A549 (cell line): ENCODE data around the gene CABYR. TPM values are rescaled to one million over a fixed set of nuclear protein-coding genes. Genes with fewer than 3 reads are reported as not detected.

Experiments
- ATAC-seq, 2 experiments: fragments of 200-7000 bp in 1 of 2; fragments of >200 bp in 1 of 2; cut with Nextera tagmentation in 1 of 2; cut with Tn5 transposase in 1 of 2; 3 replicates each; pipeline versions ENCODE4 v1.8.0 to v1.9.1; 2018 to 2020; ENCODE audit warnings: mild to moderate bottlenecking in 1 of 2, moderate library complexity in 1 of 2
- CTCF ChIA-PET: fragments of 300-600 bp; sonication (Branson Sonifier 250); formaldehyde crosslinking; extraction: SDS; loops from one replicate; lab custom pipeline; 2021; ENCODE audit warnings: antibody characterized with exemption, inconsistent platforms; lab: Yijun Ruan, JAX
- POLR2A ChIA-PET: fragments of 350-600 bp; formaldehyde crosslinking; extraction: SDS; loops from one replicate; lab custom pipeline; 2021; ENCODE audit warnings: antibody characterized with exemption, inconsistent platforms; lab: Yijun Ruan, JAX
- DNase-seq, 2 experiments: peaks; one replicate each; pipeline versions ENCODE4 v3.0.0 to v3.0.0-alpha.2; 2011 to 2016; ENCODE audit warnings: low read depth in 1 of 2, low spot score in 1 of 2
- FAIRE-seq: peaks from 2 replicates; lab custom pipeline; 2011; peaks lifted over from hg19 to GRCh38; lab: Jason Lieb, UNC
- H3K27ac ChIP-seq, 2 experiments: fragments of >200 bp; sonication (Bioruptor Twin); formaldehyde crosslinking; 3 replicates each; pipeline ENCODE4 v1.5.1; 2016 to 2017
- H3K4me1 ChIP-seq: fragments of >200 bp; sonication (Bioruptor Twin); formaldehyde crosslinking; 3 replicates; pipeline ENCODE4 v1.6.1; 2016
- H3K4me2 ChIP-seq: fragments of >200 bp; sonication (Bioruptor Twin); formaldehyde crosslinking; 3 replicates; pipeline ENCODE4 v1.6.1; 2016
- H3K4me3 ChIP-seq: fragments of >200 bp; sonication (Bioruptor Twin); formaldehyde crosslinking; 3 replicates; pipeline ENCODE4 v1.5.1; 2016
- H3K9me3 ChIP-seq: fragments of >200 bp; sonication (Bioruptor Twin); formaldehyde crosslinking; 3 replicates; pipeline ENCODE4 v1.6.1; 2016
- HDAC2 ChIP-seq: fragments of 200-600 bp; sonication (generic); IDR thresholded peaks from 2 replicates; pipeline ENCODE4 v1.6.1; 2016
- HEYL ChIP-seq: fragments of 250-450 bp; sonication (Bioruptor Pico); IDR thresholded peaks from 2 replicates; pipeline ENCODE4 v1.8.0; 2021; ENCODE audit warnings: mild to moderate bottlenecking, moderate library complexity
- HOXA7 ChIP-seq: fragments of 250-450 bp; sonication (Bioruptor Pico); IDR thresholded peaks from 2 replicates; pipeline ENCODE4 v1.5.0; 2020; ENCODE audit warnings: mild to moderate bottlenecking, moderate library complexity
- JUNB ChIP-seq: fragments of >200 bp; sonication (Bioruptor Twin); formaldehyde crosslinking; IDR thresholded peaks from 2 replicates; pipeline ENCODE4 v1.6.1; 2016
- KDM1A ChIP-seq: fragments of 200-600 bp; sonication (generic); IDR thresholded peaks from 2 replicates; pipeline ENCODE4 v1.6.1; 2016; ENCODE audit warnings: low read depth, mild to moderate bottlenecking
- MAX ChIP-seq: IDR thresholded peaks from 2 replicates; pipeline ENCODE4 v1.6.1; 2012
- NPAS2 ChIP-seq: fragments of 250-450 bp; sonication (Bioruptor Pico); IDR thresholded peaks from 2 replicates; pipeline ENCODE4 v1.8.0; 2022; ENCODE audit warnings: mild to moderate bottlenecking, moderate library complexity, borderline replicate concordance
- POLR2AphosphoS2 ChIP-seq: conservative IDR thresholded peaks from 2 replicates; pipeline ENCODE4 v1.6.1; 2012; ENCODE audit warnings: low read length, improper control_type of control experiment, inconsistent platforms
- USF2 ChIP-seq: fragments of 450-650 bp; IDR thresholded peaks from 2 replicates; pipeline ENCODE4 v1.6.1; 2014; ENCODE audit warnings: antibody characterized with exemption
- ZFP36 ChIP-seq: fragments of 450-650 bp; IDR thresholded peaks from 2 replicates; pipeline ENCODE4 v1.6.1; 2014; ENCODE audit warnings: borderline replicate concordance; ENCODE audit not compliant: partially characterized antibody
- WGBS: methylation state at CpG from one replicate; pipeline ENCODE4 v1.1.6; 2017; ENCODE audit errors: missing lambda C conversion rate; 5-methylcytosine and 5-hydroxymethylcytosine counted together
- polyA plus RNA-seq, 4 experiments: library from polyadenylated mRNA; depleted of rRNA in 3 of 4; stranded (reverse); fragments of >200 nt; fragmentation: RNase III in 1 of 4; extraction: RNeasy Plus Mini Kit Qiagen cat#74134 plus additional on column Dnase treatment in 1 of 4; gene quantifications; 2 replicates in 3 of 4; 3 replicates in 1 of 4; pipeline ENCODE4 v1.2.3, GENCODE V29; 2011 to 2017
- TF ChIP-seq, protein P1 (sequence below): fragments of 150-350 bp; IDR thresholded peaks from 2 replicates; pipeline ENCODE4 v1.6.1; 2014; ENCODE audit warnings: low read depth, mild to moderate bottlenecking, low read length
- TF ChIP-seq, protein P2 (sequence below): fragments of 250-450 bp; sonication (Bioruptor Pico); IDR thresholded peaks from 2 replicates; pipeline ENCODE4 v1.5.0; 2020; ENCODE audit warnings: low read depth, mild to moderate bottlenecking, moderate library complexity

Gene CABYR
- polyA plus RNA-seq, 2 of the 4 experiments (the other 2 are of a cell fraction), result 14.8 to 22.1 TPM

- H3K4me3 ChIP-seq, result no peak overlapping the region
- CTCF ChIA-PET, result no interaction called here
- TF ChIP-seq HDAC2 (no peak), JUNB (no peak)
- H3K9me3 ChIP-seq, result no peaks in the 10 kb centered on the region
- H3K27ac ChIP-seq, result no peak overlapping the region
- no peak overlapping the region for H3K4me2 ChIP-seq
- WGBS, result 62% methylated on average over 4 of the region's 4 CpGs
- POLR2A ChIA-PET, result no interaction called here
- FAIRE-seq (no peak), ATAC-seq (no peak), DNase-seq (no peak)
- H3K4me1 ChIP-seq, result peaks cover 9% of the 10 kb centered on the region; the same call in 2 of the 3 replicates
Observed at GRCh38 chr18:24089076-24089475, 49.8 kb upstream of the CABYR start.

DNA sequence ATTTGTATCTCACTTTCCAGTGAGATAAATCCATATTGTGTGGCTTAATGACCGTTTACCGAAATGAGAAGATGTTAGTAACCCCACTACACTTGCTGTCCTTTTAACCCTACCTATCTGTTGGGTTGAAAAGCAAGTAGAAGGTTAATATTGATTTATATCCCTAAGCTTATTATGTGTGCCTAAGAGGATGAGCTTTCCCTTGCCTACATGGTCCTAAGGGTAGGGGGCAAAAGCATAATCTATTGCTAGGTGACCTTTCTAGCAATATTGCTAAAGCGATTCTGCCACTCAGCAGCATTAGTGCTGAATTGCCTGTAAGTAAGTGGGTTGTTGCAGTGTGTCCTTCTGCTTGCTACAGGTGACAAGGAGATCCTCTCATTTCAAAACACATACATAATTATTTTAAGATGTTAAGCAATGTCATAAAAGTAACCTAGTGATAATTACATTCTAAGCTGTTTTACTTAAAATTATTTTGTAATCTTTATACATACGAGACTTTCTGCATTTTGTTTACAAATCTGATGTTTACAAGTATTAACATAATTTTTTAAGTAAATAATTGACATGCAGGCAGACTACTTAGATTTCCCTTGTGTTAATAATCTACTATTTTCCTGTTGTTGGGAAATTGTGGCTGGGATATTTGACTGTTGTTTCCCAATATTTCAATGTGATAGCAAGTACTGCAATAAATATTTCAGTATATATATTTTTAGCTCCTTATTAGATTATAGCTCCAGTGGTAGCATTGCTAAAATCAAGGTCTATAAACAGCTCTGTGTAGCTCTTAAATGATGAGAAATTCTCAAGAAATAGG lies 49.1 kb upstream of the CABYR start:
- POLR2A ChIA-PET, result no interaction called here
- H3K9me3 ChIP-seq, result no peaks in the 10 kb centered on the region
- H3K4me2 ChIP-seq, result no peak overlapping the region; the same call in 2 of the 3 replicates
- WGBS, result 78% methylated on average over 4 of the region's 4 CpGs
- no peak for FAIRE-seq
- H3K4me3 ChIP-seq, result no peak overlapping the region
- H3K4me1 ChIP-seq, result peaks cover 9% of the 10 kb centered on the region; the same call in 2 of the 3 replicates
- H3K27ac ChIP-seq, result no peak overlapping the region
- ATAC-seq, result no peak
- no peak for DNase-seq
- TF ChIP-seq HOXA7 (CRISPR knock-in tag) (no peak), POLR2AphosphoS2 (no peak), KDM1A (no peak), USF2 (no peak), ZFP36 (no peak), HEYL (CRISPR knock-in tag) (no peak)
- TF ChIP-seq, protein P1, sequence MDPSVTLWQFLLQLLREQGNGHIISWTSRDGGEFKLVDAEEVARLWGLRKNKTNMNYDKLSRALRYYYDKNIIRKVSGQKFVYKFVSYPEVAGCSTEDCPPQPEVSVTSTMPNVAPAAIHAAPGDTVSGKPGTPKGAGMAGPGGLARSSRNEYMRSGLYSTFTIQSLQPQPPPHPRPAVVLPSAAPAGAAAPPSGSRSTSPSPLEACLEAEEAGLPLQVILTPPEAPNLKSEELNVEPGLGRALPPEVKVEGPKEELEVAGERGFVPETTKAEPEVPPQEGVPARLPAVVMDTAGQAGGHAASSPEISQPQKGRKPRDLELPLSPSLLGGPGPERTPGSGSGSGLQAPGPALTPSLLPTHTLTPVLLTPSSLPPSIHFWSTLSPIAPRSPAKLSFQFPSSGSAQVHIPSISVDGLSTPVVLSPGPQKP, result no peak
- CTCF ChIA-PET, result interaction anchor here (0.6 kb wide), 1 partner anchor 11 kb away, joined by 3 read pairs; no protein-coding TSS in a partner anchor

DNA sequence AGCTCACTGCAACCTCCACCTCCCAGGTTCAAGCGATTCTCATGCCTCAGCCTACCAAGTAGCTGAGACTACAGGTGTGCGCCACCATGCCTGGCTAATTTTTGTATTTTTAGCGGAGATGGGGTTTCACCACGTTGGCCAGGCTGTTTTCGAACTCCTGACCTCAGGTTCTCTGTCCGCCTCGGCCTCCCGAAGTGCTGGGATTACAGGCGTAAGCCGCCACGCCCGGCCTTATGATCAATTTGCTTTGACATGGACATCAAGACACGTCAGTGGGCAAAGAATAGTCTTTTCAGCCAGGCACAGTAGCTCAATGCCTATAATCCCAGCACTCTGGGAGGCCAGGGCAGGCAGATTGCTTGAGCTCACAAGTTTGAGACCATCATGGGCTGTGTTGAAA lies 48.0 kb upstream of the CABYR start:
- peaks cover 14% of the 10 kb centered on the region; the same call in 2 of the 3 replicates for H3K4me1 ChIP-seq
- no peak overlapping the region for H3K4me2 ChIP-seq
- no peaks in the 10 kb centered on the region for H3K9me3 ChIP-seq
- DNase-seq, result no peak
- ChIA-PET POLR2A (no interaction called here), CTCF (interaction anchor here (1.0 kb wide), 1 partner anchor 10 kb away, joined by 3 read pairs; no protein-coding TSS in a partner anchor)
- TF ChIP-seq, protein P1, result no peak
- no peak for TF ChIP-seq MAX
- TF ChIP-seq NPAS2 (CRISPR knock-in tag), result no peak
- no peak overlapping the region for H3K27ac ChIP-seq
- 91% methylated on average over 13 of the region's 13 CpGs for WGBS
- no peak for FAIRE-seq
- ATAC-seq, result no peak
- H3K4me3 ChIP-seq, result no peak overlapping the region

DNA sequence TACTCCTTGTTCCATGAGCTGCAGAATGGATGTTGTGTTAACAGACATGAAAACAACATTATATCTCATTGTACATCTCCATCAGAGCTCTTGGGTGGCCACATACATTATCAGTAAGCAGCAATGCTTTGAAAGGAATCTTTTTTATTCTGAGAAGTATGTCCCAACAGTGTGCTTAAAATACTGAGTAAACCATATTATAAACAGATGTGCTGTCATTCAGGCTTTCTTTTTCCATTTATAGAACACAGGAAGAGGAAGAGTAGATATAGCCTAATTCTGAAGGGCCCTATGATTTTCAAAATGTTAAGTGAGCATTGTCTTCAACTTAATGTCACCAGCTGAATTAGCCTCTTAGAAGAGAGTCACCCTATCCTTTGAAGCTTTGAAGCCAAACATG lies 44.3 kb upstream of the CABYR start:
- no peak for FAIRE-seq
- Histone ChIP-seq H3K4me3 (no peak overlapping the region), H3K4me2 (no peak overlapping the region), H3K4me1 (peaks cover 13% of the 10 kb centered on the region; the same call in 2 of the 3 replicates)
- TF ChIP-seq, protein P1, result no peak
- TF ChIP-seq, protein P2, sequence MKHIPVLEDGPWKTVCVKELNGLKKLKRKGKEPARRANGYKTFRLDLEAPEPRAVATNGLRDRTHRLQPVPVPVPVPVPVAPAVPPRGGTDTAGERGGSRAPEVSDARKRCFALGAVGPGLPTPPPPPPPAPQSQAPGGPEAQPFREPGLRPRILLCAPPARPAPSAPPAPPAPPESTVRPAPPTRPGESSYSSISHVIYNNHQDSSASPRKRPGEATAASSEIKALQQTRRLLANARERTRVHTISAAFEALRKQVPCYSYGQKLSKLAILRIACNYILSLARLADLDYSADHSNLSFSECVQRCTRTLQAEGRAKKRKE (CRISPR knock-in tag), result no peak
- TF ChIP-seq, all 56 proteins: peak for 0
- ChIA-PET POLR2A (no interaction called here), CTCF (no interaction called here)
- Histone ChIP-seq H3K9me3 (no peaks in the 10 kb centered on the region), H3K27ac (no peak overlapping the region)
- DNase-seq (no peak), ATAC-seq (no peak)
